Right kidney (tissue), 1 donor: Measurements from ENCODE around the gene CLEC2A.
A peak's percentile ranks its signal among the peaks of the same experiment; 100 is the strongest.
"Not testable (repeated sequence)": the region's sequence is repeated elsewhere in the genome, so short reads cannot be mapped to it uniquely, and the experiment has no call there.

ENCODE experiments used
- DNase-seq: peaks from one replicate; pipeline ENCODE4 v3.0.0-alpha.2; 2016

Gene CLEC2A

DNA sequence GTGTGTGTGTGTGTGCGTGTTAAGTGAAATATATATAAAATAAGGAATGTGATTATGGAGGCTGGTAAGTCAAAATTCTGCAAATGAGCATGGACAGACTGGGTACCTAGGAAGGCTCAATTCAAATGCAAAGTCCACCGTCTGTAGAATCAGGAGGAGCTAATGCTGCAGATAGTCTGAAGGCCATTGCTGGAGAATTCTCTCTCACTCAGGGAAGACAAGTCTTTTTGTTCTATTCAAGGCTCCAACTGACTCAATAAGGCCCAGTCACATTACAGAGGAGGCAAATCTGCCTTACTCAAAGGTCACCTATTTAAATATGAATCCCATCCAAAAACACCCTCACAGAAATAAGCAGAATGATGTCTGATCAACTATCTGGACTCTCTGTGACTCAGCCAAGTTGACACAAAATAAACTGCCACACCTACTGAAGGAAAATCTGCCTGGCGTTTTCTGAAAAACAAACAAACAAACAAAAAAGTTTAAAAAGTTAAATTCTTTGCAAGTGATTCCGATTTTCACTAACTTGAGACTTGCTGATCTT, 51.6 kb downstream of the CLEC2A start:
- no peak for DNase-seq

DNA sequence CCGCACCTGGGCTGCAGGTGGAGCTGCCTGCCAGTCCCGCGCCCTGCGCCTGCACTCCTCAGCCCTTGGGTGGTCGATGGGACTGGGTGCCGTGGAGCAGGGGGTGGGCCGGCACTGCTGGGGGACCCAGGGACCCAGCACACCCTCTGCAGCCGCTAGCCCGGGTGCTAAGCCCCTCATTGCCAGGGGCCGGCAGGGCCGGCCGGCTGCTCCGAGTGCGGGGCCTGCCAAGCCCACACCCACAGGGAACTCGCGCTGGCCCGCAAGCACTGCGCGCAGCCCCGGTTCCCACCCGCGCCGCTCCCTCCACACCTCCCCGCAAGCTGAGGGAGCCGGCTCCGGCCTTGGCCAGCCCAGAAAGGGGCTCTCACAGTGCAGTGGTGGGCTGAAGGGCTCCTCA, 56.0 kb downstream of the CLEC2A start:
- not testable (repeated sequence) for DNase-seq

- DNase-seq = no peak
Observed at GRCh38 chr12:9872742-9873141, 59.4 kb downstream of the CLEC2A start.

- no peak for DNase-seq
Observed at GRCh38 chr12:9872162-9872561, 60.0 kb downstream of the CLEC2A start.

- no peak for DNase-seq
Observed at GRCh38 chr12:9870286-9870866, 61.8 kb downstream of the CLEC2A start.

GRCh38 chr12:9869307-9870161, 62.6 kb downstream of the CLEC2A start, which contains the start of gene CLEC2B:
Gene CLEC2B, minus strand, starts transcription at chr12:9869354.
- DNase-seq = peak; percentile 25

- no peak for DNase-seq
Observed at GRCh38 chr12:9868951-9869306, 63.2 kb downstream of the CLEC2A start.

GRCh38 chr12:9868311-9868801, 63.8 kb downstream of the CLEC2A start:
- DNase-seq = no peak

DNA sequence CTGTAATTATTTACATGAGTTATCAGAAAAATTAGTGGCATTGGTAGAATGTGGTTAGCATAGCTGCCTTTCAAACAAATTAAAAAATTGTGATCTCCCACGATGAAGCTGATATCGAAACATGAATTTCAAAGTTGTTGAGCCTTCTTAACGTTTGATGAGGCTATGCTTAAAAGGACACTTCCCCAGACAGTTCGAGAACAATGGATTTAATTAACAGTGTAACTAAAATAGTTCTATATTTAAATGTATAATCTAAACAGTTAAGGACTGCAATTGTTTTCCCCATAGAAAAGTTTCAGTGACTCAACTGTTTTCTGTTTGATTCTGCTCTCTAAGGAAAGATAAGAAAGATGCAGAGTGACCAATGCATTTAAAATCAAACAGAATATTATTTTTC, 64.6 kb downstream of the CLEC2A start:
- no peak for DNase-seq

GRCh38 chr12:9866860-9867269, 65.3 kb downstream of the CLEC2A start:
- DNase-seq = no peak

GRCh38 chr12:9864913-9865675, 67.1 kb downstream of the CLEC2A start:
- DNase-seq = no peak
